Neural progenitor cell (in vitro differentiated cells): ENCODE measurements around the gene TSPAN1. TPM values are rescaled to one million over a fixed set of nuclear protein-coding genes. Genes with fewer than 3 reads are reported as not detected.

ENCODE experiments used
- DNase-seq: peaks from one replicate; pipeline ENCODE4 v3.0.0-alpha.2; 2016; ENCODE audit warnings: low spot score
- H2AFZ ChIP-seq: fragments of 200-600 bp; sonication (generic); replicated peaks from 2 replicates; pipeline ENCODE4 v1.6.1; 2016; ENCODE audit warnings: antibody characterized with exemption
- H3F3A ChIP-seq: fragments of 200-600 bp; sonication (generic); 2 replicates; pipeline ENCODE4 v1.6.1; 2016; ENCODE audit warnings: antibody characterized with exemption, low read depth
- H3K27ac ChIP-seq: fragments of 200-600 bp; sonication (generic); 2 replicates; pipeline ENCODE4 v1.5.1; 2016; ENCODE audit warnings: mild to moderate bottlenecking
- H3K27me3 ChIP-seq: fragments of 200-600 bp; sonication (generic); 2 replicates; pipeline ENCODE4 v1.6.1; 2016; ENCODE audit warnings: mild to moderate bottlenecking, moderate library complexity
- H3K36me3 ChIP-seq: fragments of 200-600 bp; sonication (generic); 2 replicates; pipeline ENCODE4 v1.5.1; 2016
- H3K4me1 ChIP-seq: fragments of 200-600 bp; sonication (generic); 2 replicates; pipeline ENCODE4 v1.6.1; 2016; ENCODE audit warnings: mixed run types
- H3K4me2 ChIP-seq: fragments of 200-600 bp; sonication (generic); 2 replicates; pipeline ENCODE4 v1.6.1; 2016
- H3K4me3 ChIP-seq: fragments of 200-600 bp; sonication (generic); 2 replicates; pipeline ENCODE4 v1.5.1; 2016
- H3K79me2 ChIP-seq: fragments of 200-600 bp; sonication (generic); 2 replicates; pipeline ENCODE4 v1.6.1; 2016; ENCODE audit warnings: low read depth
- H3K9ac ChIP-seq: fragments of 200-600 bp; sonication (generic); 2 replicates; pipeline ENCODE4 v1.6.1; 2016
- H3K9me3 ChIP-seq: fragments of 200-600 bp; sonication (generic); 2 replicates; pipeline ENCODE4 v1.5.1; 2016; ENCODE audit warnings: low read depth
- H4K20me1 ChIP-seq: fragments of 200-600 bp; sonication (generic); 2 replicates; pipeline ENCODE4 v1.6.1; 2016; ENCODE audit warnings: low read depth
- H3K27ac Mint-ChIP-seq: 3 replicates; pipeline ENCODE4 v1.8.0; 2021; ENCODE audit warnings: mixed read lengths
- H3K27me3 Mint-ChIP-seq: 2 replicates; pipeline ENCODE4 v1.8.0; 2022; ENCODE audit warnings: low read depth, mild to moderate bottlenecking, inconsistent platforms, moderate library complexity, mixed read lengths; ENCODE audit not compliant: insufficient read depth
- H3K36me3 Mint-ChIP-seq: 3 replicates; pipeline ENCODE4 v1.8.0; 2021; ENCODE audit warnings: mixed read lengths
- H3K4me1 Mint-ChIP-seq: 3 replicates; pipeline ENCODE4 v1.8.0; 2021; ENCODE audit warnings: mixed read lengths
- H3K4me3 Mint-ChIP-seq: 3 replicates; pipeline ENCODE4 v1.8.0; 2021; ENCODE audit warnings: mild to moderate bottlenecking, moderate library complexity, mixed read lengths
- H3K9me3 Mint-ChIP-seq: 3 replicates; pipeline ENCODE4 v1.8.0; 2020; ENCODE audit warnings: mixed read lengths
- CTCF ChIP-seq: fragments of 200-600 bp; sonication (generic); IDR thresholded peaks from 2 replicates; pipeline ENCODE4 v1.5.1; 2017; ENCODE audit warnings: antibody characterized with exemption, mild to moderate bottlenecking
- EZH2 ChIP-seq: fragments of 200-600 bp; sonication (generic); IDR thresholded peaks from 2 replicates; pipeline ENCODE4 v1.6.1; 2017; ENCODE audit warnings: antibody characterized with exemption, mild to moderate bottlenecking, moderate library complexity
- EZH2phosphoT487 ChIP-seq: fragments of 200-600 bp; sonication (generic); IDR thresholded peaks from 2 replicates; pipeline ENCODE4 v1.6.1; 2017; ENCODE audit warnings: antibody characterized with exemption
- total RNA-seq: library from RNA; depleted of rRNA; stranded (reverse); fragments of >200 nt; gene quantifications from 2 replicates; pipeline ENCODE4 v1.2.3, GENCODE V29; 2015; ENCODE audit warnings: low replicate concordance

Gene TSPAN1
- total RNA-seq, 1 donor from 2014 or later: not detected

- no peak overlapping the region for H2AFZ ChIP-seq
- no peaks in the 10 kb centered on the region for H3K9me3 ChIP-seq
- H3K27me3 ChIP-seq: no peaks in the 10 kb centered on the region
- peaks cover 57% of the 10 kb centered on the region for H4K20me1 ChIP-seq
- no peak for DNase-seq
- H3K36me3 Mint-ChIP-seq: peaks cover 9% of the 10 kb centered on the region
- peaks cover 33% of the 10 kb centered on the region for H3K4me1 Mint-ChIP-seq
- peaks cover 5% of the 10 kb centered on the region for H3K27me3 Mint-ChIP-seq
- peaks cover 34% of the 10 kb centered on the region for H3K4me1 ChIP-seq
- H3K36me3 ChIP-seq: peaks cover 5% of the 10 kb centered on the region
- H3K4me3 ChIP-seq: peak overlapping the region; percentile 95
- H3K4me3 Mint-ChIP-seq: peak overlapping the region; percentile 97
- peak overlapping the region; percentile 97 for H3K4me2 ChIP-seq
- peaks cover 38% of the 10 kb centered on the region for H3F3A ChIP-seq
- H3K27ac Mint-ChIP-seq: peak overlapping the region; percentile 81
- peaks cover 67% of the 10 kb centered on the region for H3K79me2 ChIP-seq
- H3K9ac ChIP-seq: peak overlapping the region; percentile 98
- TF ChIP-seq EZH2: no peak
- no peak for TF ChIP-seq EZH2phosphoT487
- TF ChIP-seq CTCF: no peak
- H3K9me3 Mint-ChIP-seq: no peaks in the 10 kb centered on the region
- no peak overlapping the region for H3K27ac ChIP-seq
Observed at GRCh38 chr1:46130606-46131005, 44.3 kb upstream of the TSPAN1 start.

GRCh38 chr1:46131093-46131492, 43.8 kb upstream of the TSPAN1 start:
- Histone ChIP-seq H4K20me1 (peaks cover 52% of the 10 kb centered on the region), H3K4me2 (peak overlapping the region; percentile 97), H3K9ac (peak overlapping the region; percentile 98), H3K9me3 (no peaks in the 10 kb centered on the region), H3K36me3 (peaks cover 5% of the 10 kb centered on the region), H3K4me1 (peaks cover 35% of the 10 kb centered on the region), H3F3A (peaks cover 38% of the 10 kb centered on the region), H3K27me3 (no peaks in the 10 kb centered on the region), H3K27ac (peak overlapping the region; percentile 100), H3K79me2 (peaks cover 62% of the 10 kb centered on the region), H3K4me3 (peak overlapping the region; percentile 95), H2AFZ (no peak overlapping the region)
- DNase-seq: no peak
- H3K27me3 Mint-ChIP-seq: peaks cover 5% of the 10 kb centered on the region
- peak overlapping the region; percentile 97 for H3K4me3 Mint-ChIP-seq
- peaks cover 7% of the 10 kb centered on the region for H3K36me3 Mint-ChIP-seq
- H3K4me1 Mint-ChIP-seq: peaks cover 34% of the 10 kb centered on the region
- H3K27ac Mint-ChIP-seq: peak overlapping the region; percentile 99
- TF ChIP-seq CTCF: no peak
- no peak for TF ChIP-seq EZH2phosphoT487
- no peak for TF ChIP-seq EZH2
- no peaks in the 10 kb centered on the region for H3K9me3 Mint-ChIP-seq

GRCh38 chr1:46131712-46132528, 43.0 kb upstream of the TSPAN1 start:
- peak overlapping the region; percentile 97 for H3K4me2 ChIP-seq
- H3K36me3 Mint-ChIP-seq: peaks cover 7% of the 10 kb centered on the region
- H2AFZ ChIP-seq: no peak overlapping the region
- H4K20me1 ChIP-seq: peaks cover 44% of the 10 kb centered on the region
- peaks cover 43% of the 10 kb centered on the region for H3K4me1 ChIP-seq
- H3K9me3 Mint-ChIP-seq: no peaks in the 10 kb centered on the region
- peaks cover 43% of the 10 kb centered on the region for H3K4me1 Mint-ChIP-seq
- no peaks in the 10 kb centered on the region for H3K27me3 ChIP-seq
- H3K27ac Mint-ChIP-seq: peak overlapping the region; percentile 100
- peaks cover 44% of the 10 kb centered on the region for H3F3A ChIP-seq
- H3K9ac ChIP-seq: peak overlapping the region; percentile 98
- H3K27ac ChIP-seq: peak overlapping the region; percentile 100
- no peaks in the 10 kb centered on the region for H3K9me3 ChIP-seq
- peak; percentile 74 for DNase-seq
- peak overlapping the region; percentile 97 for H3K4me3 Mint-ChIP-seq
- H3K4me3 ChIP-seq: peak overlapping the region; percentile 95
- peaks cover 5% of the 10 kb centered on the region for H3K27me3 Mint-ChIP-seq
- H3K36me3 ChIP-seq: peaks cover 5% of the 10 kb centered on the region
- TF ChIP-seq CTCF: no peak
- TF ChIP-seq EZH2phosphoT487: no peak
- no peak for TF ChIP-seq EZH2
- peaks cover 54% of the 10 kb centered on the region for H3K79me2 ChIP-seq
